Thyroid gland (tissue), 4 donors: ENCODE data around the gene MYOG.

ENCODE experiments used
- POLR2A ChIP-seq, 2 donors: fragments of 450-650 bp; IDR thresholded peaks; one replicate each; pipeline ENCODE4 v1.6.1; 2017; ENCODE audit warnings: antibody characterized with exemption in 2 of 2, mild to moderate bottlenecking in 2 of 2, moderate library complexity in 1 of 2
- TF ChIP-seq, protein P1 (sequence below), 6 experiments: fragments of 200-600 bp in 3 of 6; fragments of 450-650 bp in 3 of 6; sonication (generic) in 3 of 6; IDR thresholded peaks; one replicate each; pipeline ENCODE4 v1.5.1; 2016 to 2019; ENCODE audit warnings: antibody characterized with exemption in 6 of 6, mild to moderate bottlenecking in 2 of 6, inconsistent platforms in 1 of 6, moderate library complexity in 1 of 6

DNA sequence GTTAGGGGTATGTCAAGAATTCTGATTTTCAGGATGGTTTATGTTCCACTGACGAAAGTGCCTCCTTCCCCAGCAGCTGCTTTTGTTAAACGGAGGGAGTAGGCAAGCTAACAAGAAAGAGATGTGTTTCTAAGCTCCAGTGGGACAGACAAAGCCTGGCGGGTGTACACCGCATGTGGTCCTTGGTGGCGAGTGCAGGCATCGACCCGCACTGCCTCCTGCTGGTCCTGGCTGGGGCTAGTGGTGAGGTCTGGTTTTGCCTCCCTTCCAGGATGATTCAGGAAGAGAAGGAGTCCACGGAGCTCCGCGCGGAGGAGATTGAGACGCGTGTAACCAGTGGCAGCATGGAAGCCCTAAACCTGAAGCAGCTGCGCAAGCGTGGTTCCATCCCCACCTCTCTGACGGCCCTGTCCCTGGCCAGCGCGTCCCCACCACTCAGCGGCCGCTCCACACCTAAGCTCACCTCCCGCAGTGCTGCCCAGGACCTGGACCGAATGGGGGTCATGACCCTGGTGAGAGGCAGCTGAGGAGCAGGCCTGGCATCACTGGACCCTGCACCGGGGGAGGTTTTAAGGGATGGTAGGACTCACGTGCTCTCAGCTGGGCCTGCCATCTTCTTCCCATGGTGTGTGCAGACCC is 30.5 kb downstream of the MYOG start:
- TF ChIP-seq POLR2A (IDR thresholded peaks at IDR 0.05), result no peak
- TF ChIP-seq, protein P1, sequence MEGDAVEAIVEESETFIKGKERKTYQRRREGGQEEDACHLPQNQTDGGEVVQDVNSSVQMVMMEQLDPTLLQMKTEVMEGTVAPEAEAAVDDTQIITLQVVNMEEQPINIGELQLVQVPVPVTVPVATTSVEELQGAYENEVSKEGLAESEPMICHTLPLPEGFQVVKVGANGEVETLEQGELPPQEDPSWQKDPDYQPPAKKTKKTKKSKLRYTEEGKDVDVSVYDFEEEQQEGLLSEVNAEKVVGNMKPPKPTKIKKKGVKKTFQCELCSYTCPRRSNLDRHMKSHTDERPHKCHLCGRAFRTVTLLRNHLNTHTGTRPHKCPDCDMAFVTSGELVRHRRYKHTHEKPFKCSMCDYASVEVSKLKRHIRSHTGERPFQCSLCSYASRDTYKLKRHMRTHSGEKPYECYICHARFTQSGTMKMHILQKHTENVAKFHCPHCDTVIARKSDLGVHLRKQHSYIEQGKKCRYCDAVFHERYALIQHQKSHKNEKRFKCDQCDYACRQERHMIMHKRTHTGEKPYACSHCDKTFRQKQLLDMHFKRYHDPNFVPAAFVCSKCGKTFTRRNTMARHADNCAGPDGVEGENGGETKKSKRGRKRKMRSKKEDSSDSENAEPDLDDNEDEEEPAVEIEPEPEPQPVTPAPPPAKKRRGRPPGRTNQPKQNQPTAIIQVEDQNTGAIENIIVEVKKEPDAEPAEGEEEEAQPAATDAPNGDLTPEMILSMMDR (IDR thresholded peaks at IDR 0.05), result no peak
